Neural cell (in vitro differentiated cells): ENCODE data around the gene CNTFR. TPM values are rescaled to one million over a fixed set of nuclear protein-coding genes. Genes with fewer than 3 reads are reported as not detected.

Source experiments
- H2AFZ ChIP-seq: fragments of 200-600, 300-800 bp; sonication (generic), shearing (Covaris generic); 2 replicates; pipeline ENCODE4 v1.6.0; 2014; ENCODE audit warnings: low read depth, mild to moderate bottlenecking, antibody characterized with exemption, low read length, moderate library complexity
- H3F3A ChIP-seq: fragments of 200-600 bp; shearing (Covaris generic); 2 replicates; pipeline ENCODE4 v1.6.1; 2016; ENCODE audit warnings: mild to moderate bottlenecking, moderate library complexity, mixed read lengths, antibody characterized with exemption, low read length; ENCODE audit not compliant: insufficient read depth, poor library complexity, severe bottlenecking
- H3K27ac ChIP-seq: fragments of 200-600, 300-800 bp; sonication (generic), shearing (Covaris generic); 2 replicates; pipeline ENCODE4 v1.5.1; 2014; ENCODE audit warnings: mild to moderate bottlenecking, low read length, moderate library complexity
- H3K27me3 ChIP-seq: fragments of 300-800, 200-600 bp; sonication (generic), shearing (Covaris generic); 2 replicates; pipeline ENCODE4 v1.6.0; 2014; ENCODE audit warnings: mild to moderate bottlenecking, low read depth, low read length, moderate library complexity; ENCODE audit not compliant: insufficient read depth
- H3K36me3 ChIP-seq: fragments of 300-800, 200-600 bp; sonication (generic), shearing (Covaris generic); 2 replicates; pipeline ENCODE4 v1.5.1; 2014; ENCODE audit warnings: mild to moderate bottlenecking, antibody characterized with exemption, low read length, moderate library complexity; ENCODE audit not compliant: insufficient read depth
- H3K4me2 ChIP-seq: fragments of 300-800, 200-600 bp; sonication (generic), shearing (Covaris generic); 2 replicates; pipeline ENCODE4 v1.6.0; 2014; ENCODE audit warnings: mild to moderate bottlenecking, low read length
- H3K4me3 ChIP-seq: fragments of 300-800, 200-600 bp; sonication (generic), shearing (Covaris generic); 2 replicates; pipeline ENCODE4 v1.5.1; 2014; ENCODE audit warnings: mild to moderate bottlenecking, low read length, moderate library complexity
- H3K79me2 ChIP-seq: fragments of 200-600 bp; shearing (Covaris generic); replicated peaks from 2 replicates; pipeline ENCODE4 v1.6.0; 2014; ENCODE audit warnings: mild to moderate bottlenecking, low read length, moderate library complexity; ENCODE audit not compliant: insufficient read depth
- H3K9ac ChIP-seq: fragments of 300-800, 200-600 bp; sonication (generic), shearing (Covaris generic); 2 replicates; pipeline ENCODE4 v1.6.1; 2016; ENCODE audit warnings: mild to moderate bottlenecking, low read length, mixed read lengths
- H3K9me2 ChIP-seq: fragments of 200-600 bp; shearing (Covaris generic); 2 replicates; pipeline ENCODE4 v1.6.1; 2016; ENCODE audit warnings: mild to moderate bottlenecking, low read length, mixed read lengths; ENCODE audit not compliant: insufficient read depth
- H3K9me3 ChIP-seq: fragments of 200-600, 300-800 bp; sonication (generic), shearing (Covaris generic); 2 replicates; pipeline ENCODE4 v1.6.1; 2016; ENCODE audit warnings: mild to moderate bottlenecking, mixed run types, low read length, moderate library complexity, mixed read lengths
- H4K20me1 ChIP-seq: fragments of 200-600 bp; shearing (Covaris generic); 2 replicates; pipeline ENCODE4 v1.6.1; 2016; ENCODE audit warnings: mild to moderate bottlenecking, mixed run types; ENCODE audit not compliant: insufficient read depth
- EP300 ChIP-seq: fragments of 450-650 bp; conservative IDR thresholded peaks from 2 replicates; pipeline ENCODE4 v1.6.1; 2014; ENCODE audit warnings: antibody characterized with exemption, mild to moderate bottlenecking, moderate library complexity; ENCODE audit not compliant: poor library complexity, severe bottlenecking
- EZH2 ChIP-seq: fragments of 200-600, 300-800 bp; shearing (Covaris generic), sonication (generic); IDR thresholded peaks from 2 replicates; pipeline ENCODE4 v1.6.1; 2014; ENCODE audit warnings: antibody characterized with exemption, low read length, borderline replicate concordance, mild to moderate bottlenecking; ENCODE audit not compliant: insufficient read depth, poor library complexity, severe bottlenecking
- MXI1 ChIP-seq: fragments of 450-650 bp; conservative IDR thresholded peaks from 2 replicates; pipeline ENCODE4 v1.6.1; 2014; ENCODE audit warnings: antibody characterized with exemption, mild to moderate bottlenecking; ENCODE audit not compliant: poor library complexity, severe bottlenecking
- POLR2AphosphoS5 ChIP-seq: IDR thresholded peaks from 2 replicates; pipeline ENCODE4 v1.6.1; 2012
- RAD21 ChIP-seq: fragments of 450-650 bp; conservative IDR thresholded peaks from 2 replicates; pipeline ENCODE4 v1.6.1; 2014; ENCODE audit warnings: antibody characterized with exemption, mild to moderate bottlenecking, moderate library complexity
- REST ChIP-seq: IDR thresholded peaks from 2 replicates; pipeline ENCODE4 v1.6.1; 2012; ENCODE audit warnings: borderline replicate concordance
- SMC3 ChIP-seq: fragments of 450-650 bp; conservative IDR thresholded peaks from 2 replicates; pipeline ENCODE4 v1.6.1; 2014; ENCODE audit warnings: antibody characterized with exemption, mild to moderate bottlenecking, moderate library complexity; ENCODE audit not compliant: poor library complexity
- TAF1 ChIP-seq: IDR thresholded peaks from 2 replicates; pipeline ENCODE4 v1.6.1; 2012; ENCODE audit warnings: low read depth
- polyA plus RNA-seq: library from polyadenylated mRNA; depleted of rRNA; stranded (reverse); fragments of >200 nt; gene quantifications from 2 replicates; pipeline ENCODE4 v1.2.3, GENCODE V29; 2014
- TF ChIP-seq, protein P1 (sequence below): fragments of 450-650 bp; IDR thresholded peaks from 2 replicates; pipeline ENCODE4 v1.5.1; 2014; ENCODE audit warnings: antibody characterized with exemption, mild to moderate bottlenecking, moderate library complexity; ENCODE audit not compliant: poor library complexity, severe bottlenecking

Gene CNTFR
- polyA plus RNA-seq, 1 donor from 2014 or later, result 19.0 TPM

DNA sequence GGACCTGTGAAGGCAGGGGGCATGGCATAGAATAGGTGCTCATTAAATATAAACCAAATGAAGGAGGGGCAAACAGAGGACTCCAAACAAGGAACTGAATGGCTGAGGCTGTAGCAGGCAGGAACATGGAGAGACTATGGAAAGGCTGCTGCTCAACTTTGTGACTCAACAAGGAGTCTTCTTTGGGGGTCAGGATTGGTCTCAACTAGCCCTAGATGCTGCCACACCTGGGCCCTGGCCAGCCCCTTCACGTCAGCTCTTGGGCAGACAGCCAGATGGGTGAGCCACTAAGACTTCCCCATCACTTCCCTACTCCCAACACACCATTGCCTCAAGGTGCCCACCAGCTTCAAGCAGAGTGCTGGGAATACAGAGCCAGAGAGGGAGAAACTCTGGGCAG lies 11.4 kb upstream of the CNTFR start:
- Histone ChIP-seq H3K27me3 (no peaks in the 10 kb centered on the region), H3K9ac (no peak overlapping the region), H3K9me2 (no peaks in the 10 kb centered on the region), H3K27ac (no peak overlapping the region), H3K79me2 (no peaks in the 10 kb centered on the region), H2AFZ (no peak overlapping the region), H3K4me3 (no peak overlapping the region), H3F3A (no peaks in the 10 kb centered on the region), H4K20me1 (no peaks in the 10 kb centered on the region), H3K9me3 (no peaks in the 10 kb centered on the region), H3K36me3 (no peaks in the 10 kb centered on the region), H3K4me2 (no peak overlapping the region)
- no peak for TF ChIP-seq EZH2
- TF ChIP-seq, protein P1, sequence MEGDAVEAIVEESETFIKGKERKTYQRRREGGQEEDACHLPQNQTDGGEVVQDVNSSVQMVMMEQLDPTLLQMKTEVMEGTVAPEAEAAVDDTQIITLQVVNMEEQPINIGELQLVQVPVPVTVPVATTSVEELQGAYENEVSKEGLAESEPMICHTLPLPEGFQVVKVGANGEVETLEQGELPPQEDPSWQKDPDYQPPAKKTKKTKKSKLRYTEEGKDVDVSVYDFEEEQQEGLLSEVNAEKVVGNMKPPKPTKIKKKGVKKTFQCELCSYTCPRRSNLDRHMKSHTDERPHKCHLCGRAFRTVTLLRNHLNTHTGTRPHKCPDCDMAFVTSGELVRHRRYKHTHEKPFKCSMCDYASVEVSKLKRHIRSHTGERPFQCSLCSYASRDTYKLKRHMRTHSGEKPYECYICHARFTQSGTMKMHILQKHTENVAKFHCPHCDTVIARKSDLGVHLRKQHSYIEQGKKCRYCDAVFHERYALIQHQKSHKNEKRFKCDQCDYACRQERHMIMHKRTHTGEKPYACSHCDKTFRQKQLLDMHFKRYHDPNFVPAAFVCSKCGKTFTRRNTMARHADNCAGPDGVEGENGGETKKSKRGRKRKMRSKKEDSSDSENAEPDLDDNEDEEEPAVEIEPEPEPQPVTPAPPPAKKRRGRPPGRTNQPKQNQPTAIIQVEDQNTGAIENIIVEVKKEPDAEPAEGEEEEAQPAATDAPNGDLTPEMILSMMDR, result no peak
- TF ChIP-seq RAD21, result no peak
- no peak for TF ChIP-seq SMC3
- no peak for TF ChIP-seq TAF1
- no peak for TF ChIP-seq EP300
- TF ChIP-seq MXI1, result no peak
- no peak for TF ChIP-seq POLR2AphosphoS5
- no peak for TF ChIP-seq REST

GRCh38 chr9:34599546-34599945 lies 10.0 kb upstream of the CNTFR start:
- no peak for TF ChIP-seq RAD21
- no peak for TF ChIP-seq EP300
- TF ChIP-seq REST, result no peak
- TF ChIP-seq, protein P1, result no peak
- TF ChIP-seq TAF1, result no peak
- TF ChIP-seq POLR2AphosphoS5, result no peak
- TF ChIP-seq MXI1, result no peak
- no peak for TF ChIP-seq SMC3
- no peak for TF ChIP-seq EZH2

More at GRCh38 chr9:34599546-34599945, 10.0 kb upstream of the CNTFR start:
- Histone ChIP-seq H3K9ac (no peak overlapping the region), H3K36me3 (no peaks in the 10 kb centered on the region), H3K9me3 (no peaks in the 10 kb centered on the region), H3K79me2 (no peaks in the 10 kb centered on the region), H3K27me3 (no peaks in the 10 kb centered on the region), H3K4me2 (no peak overlapping the region), H3K9me2 (no peaks in the 10 kb centered on the region), H2AFZ (no peak overlapping the region), H4K20me1 (no peaks in the 10 kb centered on the region), H3K4me3 (no peak overlapping the region), H3K27ac (no peak overlapping the region), H3F3A (no peaks in the 10 kb centered on the region)
